Fibroblast of the aortic adventitia (primary cell): Measurements from ENCODE around the gene NR1I3. TPM values are rescaled to one million over a fixed set of nuclear protein-coding genes. Genes with fewer than 3 reads are reported as not detected.

Source experiments
- DNase-seq: peaks from one replicate; pipeline ENCODE4 v3.0.0-alpha.2; 2010; ENCODE audit warnings: low read depth
- H3K4me3 ChIP-seq: 2 replicates; pipeline ENCODE4 v1.5.1; 2011; ENCODE audit warnings: low read depth, mild to moderate bottlenecking, control low read depth, low read length, moderate library complexity
- total RNA-seq: library from RNA; depleted of rRNA; stranded (reverse); fragments of >200 nt; gene quantifications from 2 replicates; pipeline ENCODE4 v1.2.3, GENCODE V29; 2012; ENCODE audit warnings: low replicate concordance
- TF ChIP-seq, protein P1 (sequence below): IDR thresholded peaks from 2 replicates; pipeline ENCODE4 v1.5.1; 2011; ENCODE audit warnings: mild to moderate bottlenecking, low read length, control low read depth, inconsistent platforms; ENCODE audit not compliant: insufficient read depth

NR1I3 gene
- total RNA-seq, 1 donor = not detected

DNA sequence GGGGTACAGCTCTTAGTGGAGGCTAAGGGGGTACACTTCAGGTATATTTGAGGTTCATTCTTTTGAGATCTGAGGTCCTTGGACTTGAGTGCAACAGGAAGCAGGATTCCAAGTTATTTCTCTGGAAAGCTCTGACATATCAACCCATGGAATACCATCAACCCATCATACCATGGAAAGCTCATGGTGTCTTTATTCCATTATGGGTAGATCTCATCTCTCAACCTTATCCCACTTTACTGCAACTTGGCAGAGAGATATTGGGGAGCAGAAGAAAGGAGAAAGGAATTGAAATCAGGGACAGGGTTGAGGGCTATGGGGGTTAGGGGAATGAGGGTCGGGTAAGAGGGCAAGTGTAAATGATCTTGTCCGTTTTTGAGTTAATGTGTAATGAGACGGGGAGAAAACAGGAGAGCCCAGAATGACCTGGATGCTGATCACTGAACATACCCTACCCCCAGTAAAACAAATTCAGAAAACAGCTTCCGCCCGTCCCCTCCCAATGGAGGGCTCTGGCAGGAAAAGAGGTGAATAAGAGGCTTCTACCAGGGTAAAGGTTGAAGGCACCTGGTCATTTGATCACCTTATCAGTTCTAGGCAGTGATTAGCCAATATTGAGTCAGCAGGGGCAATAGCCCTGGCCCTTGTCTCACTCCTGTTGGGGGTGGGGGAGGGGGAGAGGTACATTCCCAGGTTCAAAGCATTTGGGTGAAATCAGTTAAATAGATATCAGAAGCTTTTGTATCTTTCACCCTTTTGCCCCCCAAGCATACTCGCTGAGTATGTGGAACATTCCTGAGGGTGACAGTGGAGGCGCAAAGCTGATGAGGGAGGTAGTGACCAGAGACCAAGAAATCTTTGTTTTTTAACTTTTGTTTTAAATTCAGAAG, 14.0 kb downstream of the NR1I3 start:
- H3K4me3 ChIP-seq = no peak overlapping the region
- TF ChIP-seq, protein P1, sequence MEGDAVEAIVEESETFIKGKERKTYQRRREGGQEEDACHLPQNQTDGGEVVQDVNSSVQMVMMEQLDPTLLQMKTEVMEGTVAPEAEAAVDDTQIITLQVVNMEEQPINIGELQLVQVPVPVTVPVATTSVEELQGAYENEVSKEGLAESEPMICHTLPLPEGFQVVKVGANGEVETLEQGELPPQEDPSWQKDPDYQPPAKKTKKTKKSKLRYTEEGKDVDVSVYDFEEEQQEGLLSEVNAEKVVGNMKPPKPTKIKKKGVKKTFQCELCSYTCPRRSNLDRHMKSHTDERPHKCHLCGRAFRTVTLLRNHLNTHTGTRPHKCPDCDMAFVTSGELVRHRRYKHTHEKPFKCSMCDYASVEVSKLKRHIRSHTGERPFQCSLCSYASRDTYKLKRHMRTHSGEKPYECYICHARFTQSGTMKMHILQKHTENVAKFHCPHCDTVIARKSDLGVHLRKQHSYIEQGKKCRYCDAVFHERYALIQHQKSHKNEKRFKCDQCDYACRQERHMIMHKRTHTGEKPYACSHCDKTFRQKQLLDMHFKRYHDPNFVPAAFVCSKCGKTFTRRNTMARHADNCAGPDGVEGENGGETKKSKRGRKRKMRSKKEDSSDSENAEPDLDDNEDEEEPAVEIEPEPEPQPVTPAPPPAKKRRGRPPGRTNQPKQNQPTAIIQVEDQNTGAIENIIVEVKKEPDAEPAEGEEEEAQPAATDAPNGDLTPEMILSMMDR = no peak
- no peak for DNase-seq

DNA sequence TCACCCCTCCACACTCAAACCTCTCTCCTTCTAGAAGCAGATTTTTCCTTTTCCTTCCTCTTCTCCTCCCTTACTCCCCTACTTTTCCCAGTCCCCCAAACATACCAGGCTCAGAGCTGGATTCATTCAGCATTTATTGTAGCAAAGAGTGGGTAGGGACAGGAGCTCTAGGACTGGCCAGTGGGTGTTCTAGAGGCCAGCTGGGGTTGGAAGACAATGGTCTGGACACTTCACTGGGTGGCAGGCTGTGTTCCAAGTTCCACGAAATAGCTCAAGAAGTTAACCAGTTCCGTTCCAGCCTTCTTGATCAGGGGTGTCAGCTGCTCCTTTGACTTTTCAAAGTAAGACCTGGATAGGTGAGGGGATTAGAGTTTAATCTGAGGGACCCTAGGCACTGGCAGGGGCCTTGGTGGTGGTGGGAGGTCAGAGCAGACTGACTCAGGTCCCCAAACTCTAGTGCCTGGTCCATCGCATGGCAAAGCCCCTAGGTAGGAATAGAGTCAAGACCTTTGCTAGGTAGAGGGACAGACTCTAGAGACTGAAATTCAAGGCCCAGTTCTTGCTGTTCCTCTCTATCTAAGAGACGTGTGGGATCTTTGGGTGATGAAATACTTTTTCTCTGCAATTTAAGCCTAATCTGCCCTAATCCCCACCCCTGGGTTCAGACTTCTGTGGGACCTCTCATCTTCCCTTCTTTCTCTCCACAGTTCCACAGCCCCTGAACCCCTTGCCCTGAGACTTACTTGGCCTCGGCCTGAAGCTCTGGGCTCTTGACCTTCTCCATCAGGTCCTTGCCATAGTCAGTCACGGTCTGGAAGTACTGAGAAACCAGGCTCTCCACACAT, 15.6 kb downstream of the NR1I3 start:
- TF ChIP-seq, protein P1 = no peak
- no peak for DNase-seq
- no peak overlapping the region for H3K4me3 ChIP-seq

DNA sequence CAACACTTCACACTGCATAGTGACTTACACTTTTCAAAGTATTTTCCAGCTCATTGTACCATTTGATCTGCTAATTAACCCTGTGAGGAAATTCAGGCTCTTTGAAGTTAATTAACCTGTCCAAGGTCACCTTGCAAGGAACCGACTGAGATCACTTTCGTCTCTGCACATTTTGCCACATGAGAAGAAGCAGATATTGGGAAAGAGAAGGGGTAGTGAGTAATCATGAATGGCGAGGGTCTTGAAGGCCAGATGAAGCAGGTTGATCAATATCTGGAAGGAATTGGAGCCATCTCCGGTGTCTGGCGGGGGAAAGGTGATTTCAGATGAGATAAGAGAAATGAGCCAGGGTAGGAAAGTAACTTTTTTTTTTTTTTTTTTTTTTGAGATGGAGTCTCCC, 18.0 kb downstream of the NR1I3 start:
- no peak for DNase-seq
- H3K4me3 ChIP-seq = no peak overlapping the region
- TF ChIP-seq, protein P1 = no peak

DNA sequence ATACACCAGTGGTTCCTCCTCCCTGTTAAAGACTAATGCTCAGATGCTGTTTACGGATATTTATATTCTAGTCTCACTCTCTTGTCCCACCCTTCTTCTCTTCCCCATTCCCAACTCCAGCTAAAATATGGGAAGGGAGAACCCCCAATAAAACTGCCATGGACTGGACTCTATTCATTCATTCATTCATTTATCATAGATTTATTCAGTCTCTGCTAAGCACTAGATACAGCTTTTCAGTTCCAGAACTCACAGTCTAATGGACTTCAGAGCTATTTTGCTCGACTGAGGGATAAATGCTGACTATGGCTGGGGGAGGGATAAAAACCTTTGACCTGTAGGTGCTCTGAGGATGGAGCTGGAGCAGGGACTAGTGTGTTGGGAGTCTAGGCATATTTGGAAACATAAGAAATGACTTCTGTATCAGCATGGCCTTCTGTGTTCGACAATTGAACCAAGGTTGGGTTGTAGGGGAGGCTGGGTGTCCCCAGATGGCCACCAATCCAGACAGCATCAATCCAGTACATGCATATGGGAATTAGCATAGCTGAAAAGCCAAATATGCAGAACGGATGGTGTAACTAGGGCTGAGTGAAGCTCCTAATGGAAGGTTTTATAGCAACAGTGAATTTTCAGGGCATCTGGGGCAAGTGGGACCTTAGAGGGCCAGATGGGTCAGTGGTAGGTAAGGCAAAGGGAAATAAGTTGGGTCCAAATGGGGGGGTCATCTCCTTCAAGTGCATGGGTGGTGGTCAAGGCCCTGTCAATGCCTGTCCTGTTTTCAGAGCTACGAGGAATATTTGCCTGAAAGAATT, 18.7 kb downstream of the NR1I3 start:
- H3K4me3 ChIP-seq = no peak overlapping the region
- no peak for DNase-seq
- TF ChIP-seq, protein P1 = no peak

DNA sequence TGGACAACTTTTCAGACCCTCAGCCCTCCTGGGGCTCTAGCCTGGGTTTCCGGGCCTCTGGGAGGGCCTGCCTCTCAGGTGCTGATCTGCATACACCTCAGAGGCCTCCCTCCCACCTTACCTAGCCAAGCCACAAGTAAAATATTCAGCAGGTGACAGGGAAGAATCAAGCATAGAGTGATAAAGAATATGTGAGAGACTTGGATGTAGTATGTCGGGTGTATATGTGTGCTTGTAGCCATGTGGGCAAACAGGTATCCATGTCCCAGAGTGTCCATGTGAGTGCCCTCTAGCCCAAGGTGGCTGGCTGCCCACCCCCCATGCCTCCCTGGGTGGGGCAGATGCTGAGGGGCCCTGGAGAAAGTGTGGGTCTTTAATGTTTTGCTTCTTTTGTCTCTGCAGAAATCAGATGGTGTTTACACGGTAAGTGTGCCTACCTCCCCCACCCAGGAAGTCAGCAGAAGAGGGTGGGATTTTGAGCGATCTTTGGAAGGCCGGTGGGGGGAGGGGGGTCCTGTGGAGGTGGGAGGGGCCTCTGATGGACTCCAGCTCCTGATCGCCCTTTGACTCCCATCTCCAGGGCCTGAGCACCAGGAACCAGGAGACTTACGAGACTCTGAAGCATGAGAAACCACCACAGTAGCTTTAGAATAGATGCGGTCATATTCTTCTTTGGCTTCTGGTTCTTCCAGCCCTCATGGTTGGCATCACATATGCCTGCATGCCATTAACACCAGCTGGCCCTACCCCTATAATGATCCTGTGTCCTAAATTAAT, 19.5 kb downstream of the NR1I3 start:
- TF ChIP-seq, protein P1 = no peak
- no peak overlapping the region for H3K4me3 ChIP-seq
- DNase-seq = no peak

DNA sequence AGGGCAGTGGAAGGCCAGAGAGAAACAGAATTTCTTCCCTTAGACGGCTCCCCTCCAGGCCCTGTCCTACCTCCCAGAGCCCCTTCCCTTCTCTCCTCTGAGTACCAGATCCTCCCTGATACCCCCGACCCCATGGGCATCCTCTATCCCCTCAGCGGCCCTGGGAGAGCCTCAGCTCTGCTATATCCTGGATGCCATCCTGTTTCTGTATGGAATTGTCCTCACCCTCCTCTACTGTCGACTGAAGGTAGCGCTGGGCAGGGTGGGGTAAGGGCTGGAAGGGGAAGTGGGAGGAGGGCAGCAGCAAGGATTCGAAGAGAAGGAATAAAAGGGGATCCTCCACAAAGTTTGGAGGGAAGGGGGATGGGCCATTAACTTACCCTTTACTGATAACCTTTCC, 20.2 kb downstream of the NR1I3 start:
- DNase-seq = no peak
- H3K4me3 ChIP-seq = no peak overlapping the region
- TF ChIP-seq, protein P1 = no peak
